ENCODE data around the gene RGPD4.

Gene RGPD4

DNA sequence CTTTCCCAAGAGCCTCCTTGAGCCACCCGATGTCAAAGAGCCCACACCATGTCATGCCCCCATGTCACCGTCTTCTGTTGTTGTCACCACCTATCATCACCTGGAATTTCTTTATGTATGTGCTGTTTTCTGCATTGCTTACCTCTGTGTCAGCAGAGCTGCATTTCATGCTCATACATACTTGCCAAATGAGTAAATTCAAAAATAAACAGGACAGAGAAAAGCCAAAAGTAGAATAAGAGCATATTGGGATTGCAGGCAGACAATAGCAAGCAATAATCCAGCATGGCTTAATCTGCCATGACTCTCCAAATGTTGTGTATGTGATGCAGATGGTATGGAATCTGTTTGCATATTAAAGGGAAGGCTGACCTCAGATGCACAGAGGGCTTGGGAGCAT lies 15.3 kb upstream of the RGPD4 start:
- Histone ChIP-seq H3K4me1 (ENCODE audit: low read length) (no peaks in the 10 kb centered on the region), H3K9ac (ENCODE audit: low read length) (no peak overlapping the region), H3K36me3 (replicated peaks; ENCODE audit: insufficient read depth, low read length) (no peaks in the 10 kb centered on the region), H2AFZ (ENCODE audit: low read length) (no peak overlapping the region), H3K79me2 (ENCODE audit: low read length) (no peaks in the 10 kb centered on the region), H3K4me3 (ENCODE audit: low read length) (no peak overlapping the region), H3K9me2 (replicated peaks; ENCODE audit: insufficient read depth, low read length) (no peaks in the 10 kb centered on the region), H4K20me1 (ENCODE audit: insufficient read depth, low read length) (no peaks in the 10 kb centered on the region), H3K4me2 (ENCODE audit: low read depth, low read length) (no peak overlapping the region), H3F3A (ENCODE audit: insufficient read depth, low read length) (no peaks in the 10 kb centered on the region), H3K27ac (ENCODE audit: low read length) (no peak overlapping the region), H3K27me3 (replicated peaks; ENCODE audit: insufficient read depth, low read length) (no peaks in the 10 kb centered on the region), H3K9me3 (replicated peaks; ENCODE audit: insufficient read depth, low read length) (no peaks in the 10 kb centered on the region)
- DNase-seq: no peak
- TF ChIP-seq, protein P1, sequence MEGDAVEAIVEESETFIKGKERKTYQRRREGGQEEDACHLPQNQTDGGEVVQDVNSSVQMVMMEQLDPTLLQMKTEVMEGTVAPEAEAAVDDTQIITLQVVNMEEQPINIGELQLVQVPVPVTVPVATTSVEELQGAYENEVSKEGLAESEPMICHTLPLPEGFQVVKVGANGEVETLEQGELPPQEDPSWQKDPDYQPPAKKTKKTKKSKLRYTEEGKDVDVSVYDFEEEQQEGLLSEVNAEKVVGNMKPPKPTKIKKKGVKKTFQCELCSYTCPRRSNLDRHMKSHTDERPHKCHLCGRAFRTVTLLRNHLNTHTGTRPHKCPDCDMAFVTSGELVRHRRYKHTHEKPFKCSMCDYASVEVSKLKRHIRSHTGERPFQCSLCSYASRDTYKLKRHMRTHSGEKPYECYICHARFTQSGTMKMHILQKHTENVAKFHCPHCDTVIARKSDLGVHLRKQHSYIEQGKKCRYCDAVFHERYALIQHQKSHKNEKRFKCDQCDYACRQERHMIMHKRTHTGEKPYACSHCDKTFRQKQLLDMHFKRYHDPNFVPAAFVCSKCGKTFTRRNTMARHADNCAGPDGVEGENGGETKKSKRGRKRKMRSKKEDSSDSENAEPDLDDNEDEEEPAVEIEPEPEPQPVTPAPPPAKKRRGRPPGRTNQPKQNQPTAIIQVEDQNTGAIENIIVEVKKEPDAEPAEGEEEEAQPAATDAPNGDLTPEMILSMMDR (IDR thresholded peaks at IDR 0.05; ENCODE audit: low read length): no peak
- TF ChIP-seq EZH2 (optimal IDR thresholded peaks at IDR 0.05; ENCODE audit: low read depth, low read length) (no peak), EZH2phosphoT487 (IDR thresholded peaks at IDR 0.05; ENCODE audit: low read length) (no peak)

GRCh38 chr2:107812006-107812405 lies 14.7 kb upstream of the RGPD4 start:
- TF ChIP-seq EZH2phosphoT487 (IDR thresholded peaks at IDR 0.05; ENCODE audit: low read length) (no peak), EZH2 (optimal IDR thresholded peaks at IDR 0.05; ENCODE audit: low read depth, low read length) (no peak)
- TF ChIP-seq, protein P1 (IDR thresholded peaks at IDR 0.05; ENCODE audit: low read length): no peak
- no peak overlapping the region for H2AFZ ChIP-seq (ENCODE audit: low read length)
- H3K4me3 ChIP-seq (ENCODE audit: low read length): no peak overlapping the region
- DNase-seq: no peak
- no peaks in the 10 kb centered on the region for H3K9me3 ChIP-seq (replicated peaks; ENCODE audit: insufficient read depth, low read length)
- H4K20me1 ChIP-seq (ENCODE audit: insufficient read depth, low read length): no peaks in the 10 kb centered on the region
- no peaks in the 10 kb centered on the region for H3K36me3 ChIP-seq (replicated peaks; ENCODE audit: insufficient read depth, low read length)
- H3K4me2 ChIP-seq (ENCODE audit: low read depth, low read length): no peak overlapping the region
- no peak overlapping the region for H3K27ac ChIP-seq (ENCODE audit: low read length)
- no peaks in the 10 kb centered on the region for H3K79me2 ChIP-seq (ENCODE audit: low read length)
- H3K4me1 ChIP-seq (ENCODE audit: low read length): no peaks in the 10 kb centered on the region
- H3K9me2 ChIP-seq (replicated peaks; ENCODE audit: insufficient read depth, low read length): no peaks in the 10 kb centered on the region
- H3K27me3 ChIP-seq (replicated peaks; ENCODE audit: insufficient read depth, low read length): no peaks in the 10 kb centered on the region
- no peaks in the 10 kb centered on the region for H3F3A ChIP-seq (ENCODE audit: insufficient read depth, low read length)
- H3K9ac ChIP-seq (ENCODE audit: low read length): no peak overlapping the region

- no peaks in the 10 kb centered on the region for H3F3A ChIP-seq (ENCODE audit: insufficient read depth, low read length)
- no peak overlapping the region for H2AFZ ChIP-seq (ENCODE audit: low read length)
- H3K9ac ChIP-seq (ENCODE audit: low read length): no peak overlapping the region
- H3K9me2 ChIP-seq (replicated peaks; ENCODE audit: insufficient read depth, low read length): no peaks in the 10 kb centered on the region
- H3K4me1 ChIP-seq (ENCODE audit: low read length): no peaks in the 10 kb centered on the region
- no peak for DNase-seq
- TF ChIP-seq EZH2phosphoT487 (IDR thresholded peaks at IDR 0.05; ENCODE audit: low read length) (no peak), EZH2 (optimal IDR thresholded peaks at IDR 0.05; ENCODE audit: low read depth, low read length) (no peak)
- TF ChIP-seq, protein P1 (IDR thresholded peaks at IDR 0.05; ENCODE audit: low read length): no peak
- H3K4me3 ChIP-seq (ENCODE audit: low read length): no peak overlapping the region
- H3K4me2 ChIP-seq (ENCODE audit: low read depth, low read length): no peak overlapping the region
- no peaks in the 10 kb centered on the region for H3K9me3 ChIP-seq (replicated peaks; ENCODE audit: insufficient read depth, low read length)
- no peaks in the 10 kb centered on the region for H4K20me1 ChIP-seq (ENCODE audit: insufficient read depth, low read length)
- H3K79me2 ChIP-seq (ENCODE audit: low read length): no peaks in the 10 kb centered on the region
- H3K27me3 ChIP-seq (replicated peaks; ENCODE audit: insufficient read depth, low read length): no peaks in the 10 kb centered on the region
- no peaks in the 10 kb centered on the region for H3K36me3 ChIP-seq (replicated peaks; ENCODE audit: insufficient read depth, low read length)
- H3K27ac ChIP-seq (ENCODE audit: low read length): no peak overlapping the region
Measured at GRCh38 chr2:107817378-107817777, 9.3 kb upstream of the RGPD4 start.
